Measurements from ENCODE around the gene XPO6.

The XPO6 gene

GRCh38 chr16:28096983-28097899 lies 114.5 kb downstream of the XPO6 start:
- peaks cover 6% of the 10 kb centered on the region for H3K4me1 ChIP-seq (ENCODE audit: control insufficient read depth, insufficient read depth, low read length)
- no peak overlapping the region for H3K4me3 ChIP-seq (ENCODE audit: low read length)
- no peaks in the 10 kb centered on the region for H3K27me3 ChIP-seq (replicated peaks; ENCODE audit: control insufficient read depth, insufficient read depth, low read length)
- H3K9me3 ChIP-seq (ENCODE audit: control insufficient read depth, low read length): no peaks in the 10 kb centered on the region
- H3K9ac ChIP-seq (ENCODE audit: low read length): no peak overlapping the region
- peaks cover 56% of the 10 kb centered on the region for H3K36me3 ChIP-seq (ENCODE audit: control insufficient read depth, insufficient read depth, low read length, severe bottlenecking)
- DNase-seq (ENCODE audit: low read depth): no peak

- Histone ChIP-seq H3K36me3 (ENCODE audit: control insufficient read depth, insufficient read depth, low read length, severe bottlenecking) (peaks cover 20% of the 10 kb centered on the region), H3K9ac (ENCODE audit: low read length) (no peak overlapping the region), H3K9me3 (ENCODE audit: control insufficient read depth, low read length) (no peaks in the 10 kb centered on the region), H3K27me3 (replicated peaks; ENCODE audit: control insufficient read depth, insufficient read depth, low read length) (no peaks in the 10 kb centered on the region), H3K4me3 (ENCODE audit: low read length) (no peak overlapping the region), H3K4me1 (ENCODE audit: control insufficient read depth, insufficient read depth, low read length) (no peaks in the 10 kb centered on the region)
- no peak for DNase-seq (ENCODE audit: low read depth)
Observed at GRCh38 chr16:28093385-28093725, 118.4 kb downstream of the XPO6 start.

DNA sequence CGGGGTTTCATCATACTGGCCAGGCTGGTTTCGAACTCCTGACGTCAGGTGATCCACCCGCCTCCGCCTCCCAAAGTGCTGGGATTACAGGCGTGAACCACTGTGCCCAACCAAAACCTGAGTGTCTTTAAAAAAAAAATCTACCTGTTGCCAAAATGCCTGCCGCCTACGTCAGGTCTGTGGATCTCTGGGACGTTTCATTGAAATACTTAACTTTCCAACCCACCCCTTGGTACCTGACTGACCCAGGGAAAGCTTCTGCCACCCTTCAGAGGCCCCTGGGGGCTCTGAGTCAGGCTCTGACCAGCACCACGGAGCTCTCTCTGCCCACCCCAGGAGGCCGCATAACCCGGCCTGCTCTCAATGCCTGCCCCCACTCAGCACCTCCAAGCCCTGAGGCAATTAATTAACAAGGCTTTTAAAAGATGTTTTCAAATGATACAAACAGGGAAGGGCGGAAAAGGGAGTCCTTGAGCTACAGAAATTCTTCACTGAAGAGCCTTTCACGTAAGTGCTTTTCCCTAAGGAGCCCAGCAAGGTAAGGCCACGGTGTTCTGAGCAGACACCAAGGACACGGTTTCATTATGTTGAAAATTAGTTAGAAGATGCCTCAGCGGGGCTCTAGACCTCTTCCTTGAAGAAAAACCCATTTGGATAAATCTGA lies 118.9 kb downstream of the XPO6 start:
- Histone ChIP-seq H3K4me3 (ENCODE audit: low read length) (no peak overlapping the region), H3K4me1 (ENCODE audit: control insufficient read depth, insufficient read depth, low read length) (no peaks in the 10 kb centered on the region), H3K9me3 (ENCODE audit: control insufficient read depth, low read length) (no peaks in the 10 kb centered on the region), H3K27me3 (replicated peaks; ENCODE audit: control insufficient read depth, insufficient read depth, low read length) (no peaks in the 10 kb centered on the region), H3K36me3 (ENCODE audit: control insufficient read depth, insufficient read depth, low read length, severe bottlenecking) (peaks cover 15% of the 10 kb centered on the region), H3K9ac (ENCODE audit: low read length) (no peak overlapping the region)
- DNase-seq (ENCODE audit: low read depth): no peak

GRCh38 chr16:28091656-28092055 lies 120.1 kb downstream of the XPO6 start:
- no peak overlapping the region for H3K4me3 ChIP-seq (ENCODE audit: low read length)
- H3K9ac ChIP-seq (ENCODE audit: low read length): no peak overlapping the region
- no peak for DNase-seq (ENCODE audit: low read depth)
- peaks cover 5% of the 10 kb centered on the region for H3K36me3 ChIP-seq (ENCODE audit: control insufficient read depth, insufficient read depth, low read length, severe bottlenecking)
- H3K9me3 ChIP-seq (ENCODE audit: control insufficient read depth, low read length): no peaks in the 10 kb centered on the region
- no peaks in the 10 kb centered on the region for H3K27me3 ChIP-seq (replicated peaks; ENCODE audit: control insufficient read depth, insufficient read depth, low read length)
- no peaks in the 10 kb centered on the region for H3K4me1 ChIP-seq (ENCODE audit: control insufficient read depth, insufficient read depth, low read length)

DNA sequence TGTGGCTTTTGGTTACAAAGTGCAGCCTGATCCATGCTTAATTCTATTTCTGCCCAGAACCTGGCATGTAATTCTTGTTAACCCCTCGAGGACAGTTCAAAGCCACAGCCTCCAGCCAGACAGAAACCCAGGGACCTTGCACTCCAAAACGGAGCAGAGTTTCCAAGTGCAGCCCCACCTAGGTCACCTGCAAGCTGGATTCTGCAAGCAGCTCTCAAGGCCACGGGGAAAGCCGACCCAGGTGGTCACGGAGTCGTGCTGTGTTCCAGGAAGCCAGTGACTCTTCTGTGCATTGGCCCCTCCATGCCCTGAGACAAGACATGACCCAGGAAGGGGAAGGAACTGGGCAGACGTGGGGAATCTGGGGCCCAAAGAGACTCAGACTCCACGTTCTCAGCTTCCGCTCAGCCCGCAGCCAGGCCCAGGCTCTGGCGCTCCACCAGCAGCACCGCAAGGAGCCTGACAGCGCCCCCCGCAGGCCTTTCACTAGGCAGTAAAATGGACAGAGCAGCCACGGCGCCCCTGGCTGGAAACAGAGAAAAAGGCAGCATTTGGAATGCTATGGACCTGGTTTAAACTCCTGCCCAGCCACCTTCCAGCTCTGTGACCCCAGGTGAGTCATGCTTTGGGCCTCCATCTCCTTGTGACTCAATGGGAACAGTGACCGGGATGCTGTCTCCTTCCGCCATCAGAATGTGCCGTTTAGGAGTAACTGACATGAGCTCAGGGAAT lies 121.0 kb downstream of the XPO6 start:
- no peaks in the 10 kb centered on the region for H3K9me3 ChIP-seq (ENCODE audit: control insufficient read depth, low read length)

DNA sequence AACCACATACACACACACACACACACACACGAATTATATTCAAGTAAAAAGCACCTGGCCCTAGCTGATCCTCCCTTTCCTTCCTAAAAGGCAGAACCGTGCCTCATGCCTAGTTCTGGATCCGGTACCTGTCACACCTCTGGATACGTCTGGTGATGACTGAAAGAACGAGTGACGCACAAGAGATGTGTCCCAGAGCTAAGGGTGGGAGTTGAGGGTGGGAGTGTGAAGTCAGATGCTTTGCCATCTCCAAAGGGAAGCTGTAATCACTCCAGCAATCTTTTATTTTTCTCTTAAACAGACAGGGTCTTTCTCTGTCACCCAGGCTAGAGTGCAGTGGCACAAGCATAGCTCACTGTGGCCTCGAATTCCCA lies 121.8 kb downstream of the XPO6 start:
- no peak for DNase-seq (ENCODE audit: low read depth)
- Histone ChIP-seq H3K4me3 (ENCODE audit: low read length) (no peak overlapping the region), H3K4me1 (ENCODE audit: control insufficient read depth, insufficient read depth, low read length) (no peaks in the 10 kb centered on the region), H3K9ac (ENCODE audit: low read length) (no peak overlapping the region), H3K36me3 (ENCODE audit: control insufficient read depth, insufficient read depth, low read length, severe bottlenecking) (peaks cover 4% of the 10 kb centered on the region), H3K27me3 (replicated peaks; ENCODE audit: control insufficient read depth, insufficient read depth, low read length) (no peaks in the 10 kb centered on the region), H3K9me3 (ENCODE audit: control insufficient read depth, low read length) (no peaks in the 10 kb centered on the region)

More for the DNA sequence above, 121.0 kb downstream of the XPO6 start:
- Histone ChIP-seq H3K27me3 (replicated peaks; ENCODE audit: control insufficient read depth, insufficient read depth, low read length) (no peaks in the 10 kb centered on the region), H3K4me1 (ENCODE audit: control insufficient read depth, insufficient read depth, low read length) (no peaks in the 10 kb centered on the region), H3K4me3 (ENCODE audit: low read length) (no peak overlapping the region), H3K36me3 (ENCODE audit: control insufficient read depth, insufficient read depth, low read length, severe bottlenecking) (peaks cover 4% of the 10 kb centered on the region), H3K9ac (ENCODE audit: low read length) (no peak overlapping the region)
- no peak for DNase-seq (ENCODE audit: low read depth)

GRCh38 chr16:28089205-28089991 lies 122.4 kb downstream of the XPO6 start:
- Histone ChIP-seq H3K4me3 (ENCODE audit: low read length) (no peak overlapping the region), H3K4me1 (ENCODE audit: control insufficient read depth, insufficient read depth, low read length) (no peaks in the 10 kb centered on the region), H3K9me3 (ENCODE audit: control insufficient read depth, low read length) (no peaks in the 10 kb centered on the region), H3K36me3 (ENCODE audit: control insufficient read depth, insufficient read depth, low read length, severe bottlenecking) (peaks cover 4% of the 10 kb centered on the region), H3K27me3 (replicated peaks; ENCODE audit: control insufficient read depth, insufficient read depth, low read length) (no peaks in the 10 kb centered on the region), H3K9ac (ENCODE audit: low read length) (no peak overlapping the region)
- DNase-seq (ENCODE audit: low read depth): no peak

DNA sequence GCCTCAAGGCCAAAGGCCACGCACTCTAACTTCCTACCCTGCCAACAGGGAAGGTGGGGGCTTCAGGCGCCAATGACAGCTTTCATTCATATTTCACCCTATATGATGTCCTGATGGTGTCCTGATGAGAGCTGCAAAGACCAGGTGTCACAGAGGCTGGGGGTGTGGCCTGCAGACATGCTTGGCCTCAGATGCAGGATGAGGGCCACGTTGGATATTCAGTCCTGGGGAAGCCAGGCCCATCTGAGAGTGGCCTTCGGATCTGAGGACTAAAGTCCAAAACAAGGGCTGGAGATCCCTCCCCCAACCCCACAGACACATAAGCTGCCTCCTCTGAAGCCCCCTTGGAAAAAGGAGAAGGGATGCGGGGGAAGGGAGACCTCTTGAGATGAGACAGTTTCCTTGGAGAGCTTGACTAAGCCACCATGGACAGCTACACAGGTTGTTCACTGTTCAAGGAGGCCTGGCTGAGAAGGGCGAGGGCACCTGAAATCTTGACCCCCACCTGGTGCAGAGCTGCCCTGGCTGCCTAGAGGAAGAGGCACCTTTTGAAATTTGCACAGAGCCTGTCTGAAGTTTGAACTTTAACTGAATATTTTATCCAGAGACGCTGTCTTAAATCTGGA lies 124.0 kb downstream of the XPO6 start:
- Histone ChIP-seq H3K4me3 (ENCODE audit: low read length) (no peak overlapping the region), H3K4me1 (ENCODE audit: control insufficient read depth, insufficient read depth, low read length) (peaks cover 3% of the 10 kb centered on the region), H3K9ac (ENCODE audit: low read length) (no peak overlapping the region), H3K36me3 (ENCODE audit: control insufficient read depth, insufficient read depth, low read length, severe bottlenecking) (no peaks in the 10 kb centered on the region), H3K9me3 (ENCODE audit: control insufficient read depth, low read length) (no peaks in the 10 kb centered on the region), H3K27me3 (replicated peaks; ENCODE audit: control insufficient read depth, insufficient read depth, low read length) (no peaks in the 10 kb centered on the region)
- no peak for DNase-seq (ENCODE audit: low read depth)

DNA sequence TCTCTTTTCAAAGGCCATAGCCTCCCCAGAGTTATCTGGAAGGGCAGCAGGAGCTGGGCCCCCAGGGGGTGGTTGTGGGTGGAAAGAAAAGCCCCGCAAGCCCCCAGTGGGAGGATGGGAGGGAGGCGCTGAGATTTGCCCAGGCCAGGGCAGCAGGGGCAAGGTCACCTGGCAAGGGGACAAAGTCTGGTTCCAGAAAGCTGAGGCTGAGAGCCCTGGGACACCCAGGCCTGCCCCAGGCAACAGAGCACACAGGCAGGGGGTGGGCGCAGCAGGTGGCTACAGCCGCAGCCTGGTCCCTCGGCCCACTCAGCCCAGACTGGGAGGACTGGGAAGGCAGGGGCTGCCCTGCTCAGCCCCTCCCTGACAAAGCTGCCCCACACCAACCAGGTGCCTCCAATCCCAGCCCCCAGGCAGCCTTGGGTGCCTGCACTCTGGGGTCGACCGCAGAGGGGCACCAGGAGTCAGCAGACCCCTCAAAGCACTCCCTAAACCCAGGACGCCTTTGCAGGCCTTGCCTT lies 124.6 kb downstream of the XPO6 start:
- peaks cover 6% of the 10 kb centered on the region for H3K4me1 ChIP-seq (ENCODE audit: control insufficient read depth, insufficient read depth, low read length)
- H3K9ac ChIP-seq (ENCODE audit: low read length): no peak overlapping the region
- no peak overlapping the region for H3K4me3 ChIP-seq (ENCODE audit: low read length)
- no peak for DNase-seq (ENCODE audit: low read depth)
- no peaks in the 10 kb centered on the region for H3K27me3 ChIP-seq (replicated peaks; ENCODE audit: control insufficient read depth, insufficient read depth, low read length)
- no peaks in the 10 kb centered on the region for H3K36me3 ChIP-seq (ENCODE audit: control insufficient read depth, insufficient read depth, low read length, severe bottlenecking)
- no peaks in the 10 kb centered on the region for H3K9me3 ChIP-seq (ENCODE audit: control insufficient read depth, low read length)

All from adipocyte (in vitro differentiated cells).